Breast epithelium (tissue), 3 donors: Measurements from ENCODE around the gene LRRC46.

Experiments used
- POLR2AphosphoS5 ChIP-seq, 3 donors: sonication (generic); formaldehyde crosslinking; IDR thresholded peaks; one replicate each; pipeline ENCODE4 v1.6.1; 2017; ENCODE audit warnings: antibody characterized with exemption in 3 of 3
- TF ChIP-seq, protein P1 (sequence below), 3 donors: fragments of 450-650 bp; IDR thresholded peaks; one replicate each; pipeline ENCODE4 v1.5.1; 2016 to 2017; ENCODE audit warnings: antibody characterized with exemption in 3 of 3, mild to moderate bottlenecking in 3 of 3, moderate library complexity in 3 of 3

DNA sequence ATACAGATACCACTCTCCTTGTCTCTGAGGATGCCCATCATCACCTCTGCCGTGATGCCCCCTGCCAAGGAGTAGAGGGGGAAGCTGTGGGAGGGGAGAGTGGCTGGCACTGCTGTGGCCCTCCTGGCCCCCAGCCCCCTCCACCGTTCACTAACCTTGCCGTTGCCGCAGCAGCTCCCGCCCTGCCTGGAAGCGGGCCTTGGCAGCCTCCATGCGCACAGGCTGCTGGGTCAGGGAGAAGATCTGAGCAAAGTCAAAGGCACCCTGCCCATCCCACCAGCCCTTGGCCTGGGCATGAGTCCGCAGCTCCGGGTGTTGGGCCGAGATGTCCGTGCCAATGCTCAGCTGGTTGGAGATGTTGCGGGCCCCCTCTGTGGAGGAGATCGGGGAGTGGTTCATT, 7.2 kb downstream of the LRRC46 start:
- TF ChIP-seq, protein P1, sequence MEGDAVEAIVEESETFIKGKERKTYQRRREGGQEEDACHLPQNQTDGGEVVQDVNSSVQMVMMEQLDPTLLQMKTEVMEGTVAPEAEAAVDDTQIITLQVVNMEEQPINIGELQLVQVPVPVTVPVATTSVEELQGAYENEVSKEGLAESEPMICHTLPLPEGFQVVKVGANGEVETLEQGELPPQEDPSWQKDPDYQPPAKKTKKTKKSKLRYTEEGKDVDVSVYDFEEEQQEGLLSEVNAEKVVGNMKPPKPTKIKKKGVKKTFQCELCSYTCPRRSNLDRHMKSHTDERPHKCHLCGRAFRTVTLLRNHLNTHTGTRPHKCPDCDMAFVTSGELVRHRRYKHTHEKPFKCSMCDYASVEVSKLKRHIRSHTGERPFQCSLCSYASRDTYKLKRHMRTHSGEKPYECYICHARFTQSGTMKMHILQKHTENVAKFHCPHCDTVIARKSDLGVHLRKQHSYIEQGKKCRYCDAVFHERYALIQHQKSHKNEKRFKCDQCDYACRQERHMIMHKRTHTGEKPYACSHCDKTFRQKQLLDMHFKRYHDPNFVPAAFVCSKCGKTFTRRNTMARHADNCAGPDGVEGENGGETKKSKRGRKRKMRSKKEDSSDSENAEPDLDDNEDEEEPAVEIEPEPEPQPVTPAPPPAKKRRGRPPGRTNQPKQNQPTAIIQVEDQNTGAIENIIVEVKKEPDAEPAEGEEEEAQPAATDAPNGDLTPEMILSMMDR (IDR thresholded peaks at IDR 0.05), result no peak
- TF ChIP-seq POLR2AphosphoS5 (IDR thresholded peaks at IDR 0.05), result no peak
